ENCODE measurements around the gene MYG1.

- no peak for TF ChIP-seq CTCF (conservative IDR thresholded peaks at IDR 0.05; ENCODE audit: low read depth, low read length)
- no peak for TF ChIP-seq CEBPB (IDR thresholded peaks at IDR 0.05; ENCODE audit: low read depth, low read length)
- TF ChIP-seq POLR2A (IDR thresholded peaks at IDR 0.05; ENCODE audit: low read depth, low read length) = 0 out of 2 replicates have a peak, but pooled peaks have one; percentile 67
- no peak for TF ChIP-seq FOS (IDR thresholded peaks at IDR 0.05; ENCODE audit: low read depth, low read length)
- no peak for TF ChIP-seq USF2 (IDR thresholded peaks at IDR 0.05; ENCODE audit: low read depth, low read length)
- 0 out of 2 replicates have a peak, but pooled peaks have one; percentile 8 for TF ChIP-seq SMC3 (IDR thresholded peaks at IDR 0.05; ENCODE audit: low read depth, low read length)
- no peak for TF ChIP-seq MXI1 (IDR thresholded peaks at IDR 0.05; ENCODE audit: borderline replicate concordance, low read depth, low read length)
- TF ChIP-seq RFX5 (IDR thresholded peaks at IDR 0.05; ENCODE audit: low read depth, low read length) = no peak
- no peak for TF ChIP-seq BHLHE40 (IDR thresholded peaks at IDR 0.05; ENCODE audit: low read depth, low read length)
- TF ChIP-seq RCOR1 (IDR thresholded peaks at IDR 0.05; ENCODE audit: insufficient replicate concordance, low read length) = no peak
- TF ChIP-seq CHD1 (IDR thresholded peaks at IDR 0.05; ENCODE audit: low read depth, low read length) = no peak
- TF ChIP-seq RAD21 (IDR thresholded peaks at IDR 0.05; ENCODE audit: low read length) = no peak
- TF ChIP-seq MAZ (IDR thresholded peaks at IDR 0.05; ENCODE audit: borderline replicate concordance, low read depth, low read length) = no peak
- peak; percentile 73 for TF ChIP-seq MAFK (IDR thresholded peaks at IDR 0.05; ENCODE audit: low read depth, low read length)
These were observed 692 bp downstream of the MYG1 start for GRCh38 chr12:53300187-53300586.

Data from IMR-90 (cell line).